Activated naive CD4-positive, alpha-beta T cell treated with anti-CD3 and anti-CD28 coated beads for 36 hours (primary cell): ENCODE data around the gene CHST12. TPM values are rescaled to one million over a fixed set of nuclear protein-coding genes. Genes with fewer than 3 reads are reported as not detected.

Experiments used
- CTCF ChIA-PET: fragments of 350-600 bp; sonication (Branson Sonifier 250); formaldehyde crosslinking; loops from one replicate; lab custom pipeline; 2021; ENCODE audit warnings: antibody characterized with exemption; lab: Charles Lee
- DNase-seq: peaks from one replicate; pipeline ENCODE4 v3.0.0-alpha.2; 2020
- H3K27ac Mint-ChIP-seq: one replicate; pipeline ENCODE4 v1.8.0; 2021; ENCODE audit warnings: mild to moderate bottlenecking, mixed read lengths
- H3K27me3 Mint-ChIP-seq: one replicate; pipeline ENCODE4 v1.8.0; 2021; ENCODE audit warnings: low read depth, mixed read lengths
- H3K36me3 Mint-ChIP-seq: one replicate; pipeline ENCODE4 v1.8.0; 2021; ENCODE audit warnings: low read depth, mixed read lengths
- H3K4me1 Mint-ChIP-seq: one replicate; pipeline ENCODE4 v1.8.0; 2021; ENCODE audit warnings: low read depth, mixed read lengths
- H3K4me3 Mint-ChIP-seq: one replicate; pipeline ENCODE4 v1.8.0; 2021; ENCODE audit warnings: mild to moderate bottlenecking, moderate library complexity, mixed read lengths
- H3K9me3 Mint-ChIP-seq: one replicate; pipeline ENCODE4 v1.8.0; 2021; ENCODE audit warnings: mixed read lengths
- intact Hi-C: fragments of 100-400 bp; cut with micrococcal nuclease; formaldehyde crosslinking; loops from one replicate; pipeline ENCODE4 v1.15.1; 2023
- total RNA-seq, 2 experiments: library from RNA; stranded (reverse); gene quantifications; one replicate each; pipeline ENCODE4 v1.2.3, GENCODE V29; 2021

CHST12 gene
- total RNA-seq, 2 experiments from 2014 or later: 0.62 to 0.64 TPM

- Mint-ChIP-seq H3K9me3 (no peaks in the 10 kb centered on the region), H3K27me3 (no peaks in the 10 kb centered on the region), H3K36me3 (peaks cover 1% of the 10 kb centered on the region), H3K4me3 (no peak overlapping the region), H3K4me1 (peaks cover 1% of the 10 kb centered on the region), H3K27ac (no peak overlapping the region)
- CTCF ChIA-PET: interaction anchor here (0.9 kb wide), 1 partner anchor 57 kb away, joined by 3 read pairs; no protein-coding TSS in a partner anchor
- intact Hi-C loops: no loop called here
- no peak for DNase-seq
Observed at GRCh38 chr7:2394566-2395082, 8.8 kb upstream of the CHST12 start.

GRCh38 chr7:2398506-2398905 lies 4.9 kb upstream of the CHST12 start:
- Mint-ChIP-seq H3K27ac (no peak overlapping the region), H3K9me3 (no peaks in the 10 kb centered on the region), H3K27me3 (no peaks in the 10 kb centered on the region), H3K4me3 (no peak overlapping the region), H3K4me1 (peaks cover 11% of the 10 kb centered on the region), H3K36me3 (no peaks in the 10 kb centered on the region)
- CTCF ChIA-PET: no interaction called here
- DNase-seq: no peak
- intact Hi-C loops: no loop called here

GRCh38 chr7:2399848-2400587 lies 3.4 kb upstream of the CHST12 start:
- H3K27ac Mint-ChIP-seq: no peak overlapping the region
- intact Hi-C loops: loop anchor here (5.0 to 10.0 kb wide), 3 partner anchors 88 to 715 kb away; partner anchors contain the start of gene SNX8
- DNase-seq: no peak
- no peaks in the 10 kb centered on the region for H3K27me3 Mint-ChIP-seq
- no peak overlapping the region for H3K4me3 Mint-ChIP-seq
- CTCF ChIA-PET: interaction anchor here (1.1 kb wide), 1 partner anchor 154 kb away, joined by 6 read pairs; no protein-coding TSS in a partner anchor
- H3K9me3 Mint-ChIP-seq: no peaks in the 10 kb centered on the region
- H3K36me3 Mint-ChIP-seq: no peaks in the 10 kb centered on the region
- peaks cover 20% of the 10 kb centered on the region for H3K4me1 Mint-ChIP-seq

GRCh38 chr7:2402687-2403013 lies 761 bp upstream of the CHST12 start:
- H3K9me3 Mint-ChIP-seq: no peaks in the 10 kb centered on the region
- no peaks in the 10 kb centered on the region for H3K27me3 Mint-ChIP-seq
- peaks cover 40% of the 10 kb centered on the region for H3K4me1 Mint-ChIP-seq
- CTCF ChIA-PET: interaction anchor here (0.9 kb wide), 1 partner anchor 28 kb away, joined by 3 read pairs; no protein-coding TSS in a partner anchor
- no peak for DNase-seq
- H3K36me3 Mint-ChIP-seq: no peaks in the 10 kb centered on the region
- peak overlapping the region; percentile 80 for H3K4me3 Mint-ChIP-seq
- intact Hi-C loops: loop anchor here (1.0 to 10.0 kb wide), 5 partner anchors 48 to 712 kb away; partner anchors contain the start of genes BRAT1, EIF3B and SNX8
- H3K27ac Mint-ChIP-seq: no peak overlapping the region

DNA sequence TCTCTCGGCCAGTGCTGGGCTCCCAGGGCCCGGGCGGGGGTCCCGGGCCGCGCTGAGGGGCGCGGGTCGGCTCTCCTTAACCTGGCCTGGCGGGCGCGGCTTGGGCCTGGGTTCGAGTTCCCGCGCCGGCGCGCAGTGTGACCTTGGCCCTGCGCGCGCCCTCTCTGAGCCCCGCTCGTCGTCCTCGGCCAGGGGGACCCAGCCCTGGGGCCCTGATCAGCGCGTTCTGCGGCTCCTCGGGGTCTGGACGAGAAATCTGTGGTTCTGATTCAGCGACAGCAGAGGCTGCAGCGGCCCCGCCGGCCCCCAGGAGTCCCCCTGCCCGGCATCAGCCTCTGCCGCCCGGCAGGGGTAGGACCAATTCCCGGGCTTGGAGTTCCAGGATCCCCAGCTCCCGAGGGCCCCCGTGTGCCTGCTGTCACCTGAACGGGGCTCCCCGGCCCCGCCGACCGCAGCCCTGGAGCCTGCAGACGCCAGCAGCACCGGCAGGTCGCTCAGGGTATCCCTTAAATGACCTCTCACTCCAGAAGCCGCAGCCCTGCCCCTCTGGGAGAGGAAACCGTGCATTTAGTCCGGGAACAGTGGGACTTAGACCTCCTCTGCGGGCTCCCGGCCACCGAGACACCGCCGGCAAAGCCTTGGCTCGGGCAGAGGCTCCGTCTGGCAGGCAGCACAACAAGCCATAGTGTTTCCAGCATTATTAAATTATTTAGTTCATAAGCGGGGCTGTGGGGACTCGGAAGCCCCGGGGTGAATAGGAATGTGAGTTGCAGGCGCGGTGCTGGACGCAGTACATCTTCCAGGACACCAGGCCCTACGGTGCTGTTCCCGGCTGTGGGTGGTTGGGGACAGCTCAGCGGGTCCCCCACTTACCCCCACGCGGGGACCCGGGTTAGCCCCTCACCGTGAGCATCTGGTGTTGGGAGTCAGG lies 572 bp downstream of the CHST12 start:
- no peak for DNase-seq
- Mint-ChIP-seq H3K27ac (no peak overlapping the region), H3K27me3 (no peaks in the 10 kb centered on the region), H3K36me3 (no peaks in the 10 kb centered on the region), H3K4me3 (peak overlapping the region; percentile 50), H3K4me1 (peaks cover 48% of the 10 kb centered on the region), H3K9me3 (no peaks in the 10 kb centered on the region)
- CTCF ChIA-PET: interaction anchor here (0.6 to 0.9 kb wide), 3 partner anchors 27 to 251 kb away, joined by 3 read pairs; no protein-coding TSS in a partner anchor
- intact Hi-C loops: loop anchor here (1.0 to 10.0 kb wide), 6 partner anchors 50 to 711 kb away; partner anchors contain the start of genes BRAT1, EIF3B and SNX8

DNA sequence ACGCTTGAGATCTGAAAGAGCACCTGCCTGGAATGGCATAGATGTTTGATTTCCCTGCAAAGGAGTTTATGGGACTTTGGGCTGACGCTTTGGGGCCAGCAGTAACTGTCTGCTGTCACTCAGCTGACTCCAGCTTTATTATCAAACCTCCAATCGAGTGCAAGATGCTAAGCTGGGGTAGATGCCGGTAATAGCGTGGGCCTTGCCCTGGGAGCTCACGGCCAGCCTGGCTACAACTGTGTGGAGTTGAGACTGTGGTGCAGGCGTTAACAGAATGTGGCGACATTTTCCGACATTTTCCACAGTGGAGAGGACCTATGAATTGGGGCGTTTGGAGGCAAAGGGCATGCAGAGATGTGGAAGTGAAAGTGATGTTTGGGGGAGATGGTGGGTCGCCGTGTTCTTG lies 1.3 kb downstream of the CHST12 start:
- H3K27me3 Mint-ChIP-seq: no peaks in the 10 kb centered on the region
- H3K9me3 Mint-ChIP-seq: no peaks in the 10 kb centered on the region
- CTCF ChIA-PET: interaction anchor here (0.9 kb wide), 1 partner anchor 64 kb away, joined by 3 read pairs; no protein-coding TSS in a partner anchor
- H3K36me3 Mint-ChIP-seq: no peaks in the 10 kb centered on the region
- H3K4me1 Mint-ChIP-seq: peaks cover 54% of the 10 kb centered on the region
- intact Hi-C loops: loop anchor here (2.0 to 10.0 kb wide), 6 partner anchors 92 to 710 kb away; partner anchors contain the start of genes SNX8 and TTYH3
- no peak overlapping the region for H3K27ac Mint-ChIP-seq
- H3K4me3 Mint-ChIP-seq: peak overlapping the region; percentile 50
- DNase-seq: no peak

DNA sequence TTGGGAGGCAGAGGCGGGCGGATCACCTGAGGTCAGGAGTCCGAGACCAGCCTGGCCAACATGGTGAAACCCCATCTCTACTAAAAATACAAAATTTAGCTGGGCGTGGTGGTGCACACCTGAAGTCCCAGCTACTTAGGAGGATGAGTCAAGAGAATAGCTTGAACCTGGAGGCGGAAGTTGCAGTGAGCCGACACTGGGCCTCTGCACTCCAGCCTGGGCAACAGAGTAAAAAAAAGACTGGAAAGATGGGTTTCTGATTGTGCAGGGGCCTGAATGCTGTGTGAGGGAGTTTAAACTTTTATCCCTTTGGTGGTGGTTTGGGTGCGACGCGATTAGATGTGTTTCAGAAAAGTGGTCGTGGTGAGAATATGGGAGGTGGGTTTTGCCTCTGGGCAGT lies 1.8 kb downstream of the CHST12 start:
- Mint-ChIP-seq H3K27ac (peak overlapping the region; percentile 12), H3K27me3 (no peaks in the 10 kb centered on the region), H3K9me3 (no peaks in the 10 kb centered on the region), H3K36me3 (no peaks in the 10 kb centered on the region), H3K4me1 (peaks cover 55% of the 10 kb centered on the region), H3K4me3 (peak overlapping the region; percentile 62)
- no peak for DNase-seq
- CTCF ChIA-PET: interaction anchor here (0.9 to 1.0 kb wide), 2 partner anchors 63 to 65 kb away, joined by 3 read pairs; no protein-coding TSS in a partner anchor
- intact Hi-C loops: loop anchor here (2.0 to 10.0 kb wide), 5 partner anchors 118 to 710 kb away; partner anchors contain the start of gene TTYH3

GRCh38 chr7:2405601-2406345 lies 2.4 kb downstream of the CHST12 start:
- DNase-seq: peak; percentile 81
- CTCF ChIA-PET: interaction anchor here (1.0 to 1.8 kb wide), 3 partner anchors 22 to 64 kb away, joined by 3 to 6 read pairs (median 4); no protein-coding TSS in a partner anchor
- Mint-ChIP-seq H3K4me3 (peak overlapping the region; percentile 62), H3K36me3 (no peaks in the 10 kb centered on the region), H3K4me1 (peaks cover 59% of the 10 kb centered on the region), H3K9me3 (no peaks in the 10 kb centered on the region), H3K27ac (peak overlapping the region; percentile 12), H3K27me3 (no peaks in the 10 kb centered on the region)
- intact Hi-C loops: loop anchor here (2.0 to 10.0 kb wide), 6 partner anchors 15 to 709 kb away; partner anchors contain the start of gene TTYH3

DNA sequence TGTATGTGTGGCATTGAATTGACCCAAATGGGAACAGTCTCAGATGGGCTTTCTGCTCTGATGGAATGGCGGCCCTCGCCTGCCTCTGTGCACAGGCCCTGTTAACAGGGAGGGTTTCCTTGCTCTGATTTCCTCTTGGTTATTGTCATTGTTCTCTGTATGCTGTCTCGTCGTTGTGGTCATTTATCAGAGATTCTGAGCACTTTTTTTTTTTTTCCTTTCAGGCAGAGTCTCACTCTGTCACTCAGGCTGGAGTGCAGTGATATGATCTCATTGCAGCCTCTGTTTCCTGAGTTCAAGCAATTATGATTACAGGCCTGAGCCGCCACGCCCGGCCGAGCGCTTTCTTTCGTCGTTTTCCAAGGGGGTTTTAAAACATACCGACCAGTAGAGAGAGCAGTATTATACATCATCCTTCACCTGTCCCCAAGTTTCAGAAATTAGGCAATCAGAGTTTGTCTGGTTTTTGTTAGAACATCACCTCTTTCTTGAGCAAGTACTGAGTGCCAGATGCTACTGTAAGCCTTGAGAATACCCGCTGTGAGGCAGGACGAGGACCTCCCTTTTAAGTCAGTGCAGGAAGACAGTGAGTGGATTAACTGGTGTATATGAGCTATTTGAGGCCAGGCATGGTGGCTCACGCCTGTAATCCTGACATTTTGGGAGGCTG lies 6.5 kb downstream of the CHST12 start:
- Mint-ChIP-seq H3K36me3 (no peaks in the 10 kb centered on the region), H3K27me3 (no peaks in the 10 kb centered on the region), H3K27ac (peak overlapping the region; percentile 2), H3K9me3 (no peaks in the 10 kb centered on the region), H3K4me3 (peak overlapping the region; percentile 0), H3K4me1 (peaks cover 60% of the 10 kb centered on the region)
- DNase-seq: peak; percentile 35
- intact Hi-C loops: loop anchor here (5.0 to 10.0 kb wide), 4 partner anchors 222 to 705 kb away; partner anchors contain the start of gene TTYH3
- CTCF ChIA-PET: no interaction called here

- Mint-ChIP-seq H3K4me3 (no peak overlapping the region), H3K27ac (no peak overlapping the region), H3K9me3 (no peaks in the 10 kb centered on the region), H3K36me3 (no peaks in the 10 kb centered on the region), H3K27me3 (no peaks in the 10 kb centered on the region), H3K4me1 (peaks cover 48% of the 10 kb centered on the region)
- DNase-seq: no peak
- intact Hi-C loops: no loop called here
- CTCF ChIA-PET: no interaction called here
Observed at GRCh38 chr7:2411049-2411448, 7.6 kb downstream of the CHST12 start.
